HG02943 (cell line): ENCODE measurements around the gene RPH3AL.
"Not testable (repeated sequence)": the region's sequence is repeated elsewhere in the genome, so short reads cannot be mapped to it uniquely, and the experiment has no call there.

ENCODE experiments used
- ATAC-seq: cut with Tn5 transposase; IDR thresholded peaks from one replicate; pipeline ENCODE4 v1.9.1; 2021; ENCODE audit warnings: mild to moderate bottlenecking, low read depth, moderate library complexity; ENCODE audit not compliant: unreplicated experiment

RPH3AL gene

DNA sequence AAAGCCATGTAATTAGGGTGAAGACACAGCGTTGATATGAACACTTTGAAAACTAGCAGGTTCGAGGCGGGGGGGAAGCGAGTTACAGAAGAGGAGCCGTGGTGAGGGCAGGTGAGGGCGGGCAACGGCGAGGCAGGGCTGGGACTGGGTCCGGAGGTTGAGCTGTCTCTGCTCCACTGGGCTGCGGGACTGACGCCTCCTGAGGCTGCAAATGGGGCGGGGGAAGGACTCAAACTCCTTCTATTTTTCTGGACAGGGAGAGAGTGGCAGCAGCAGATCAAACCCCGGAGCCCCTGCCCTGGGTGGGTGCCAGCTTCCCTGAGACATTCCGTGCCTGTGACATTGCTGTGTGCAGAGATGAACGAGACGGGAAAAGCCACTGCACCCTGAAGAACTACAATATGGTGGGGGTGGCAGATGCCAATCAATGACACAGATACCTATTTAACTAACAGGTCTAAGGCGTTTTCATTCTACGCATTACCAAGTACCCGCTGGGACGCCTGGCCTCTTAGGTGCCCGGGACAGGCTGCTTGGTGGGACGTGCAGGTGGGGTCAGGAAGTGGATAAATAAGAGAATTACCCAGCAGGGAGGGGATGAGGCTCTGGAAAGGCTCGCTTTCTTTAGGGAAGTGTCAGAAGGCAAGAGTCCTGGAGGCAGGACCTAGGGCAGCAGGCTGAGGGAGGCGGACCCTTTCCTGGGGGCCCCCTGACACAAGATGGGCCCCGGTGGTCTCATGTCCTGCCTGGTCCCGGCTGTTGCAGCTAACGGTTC, 30.4 kb downstream of the RPH3AL start:
- no peak for ATAC-seq

DNA sequence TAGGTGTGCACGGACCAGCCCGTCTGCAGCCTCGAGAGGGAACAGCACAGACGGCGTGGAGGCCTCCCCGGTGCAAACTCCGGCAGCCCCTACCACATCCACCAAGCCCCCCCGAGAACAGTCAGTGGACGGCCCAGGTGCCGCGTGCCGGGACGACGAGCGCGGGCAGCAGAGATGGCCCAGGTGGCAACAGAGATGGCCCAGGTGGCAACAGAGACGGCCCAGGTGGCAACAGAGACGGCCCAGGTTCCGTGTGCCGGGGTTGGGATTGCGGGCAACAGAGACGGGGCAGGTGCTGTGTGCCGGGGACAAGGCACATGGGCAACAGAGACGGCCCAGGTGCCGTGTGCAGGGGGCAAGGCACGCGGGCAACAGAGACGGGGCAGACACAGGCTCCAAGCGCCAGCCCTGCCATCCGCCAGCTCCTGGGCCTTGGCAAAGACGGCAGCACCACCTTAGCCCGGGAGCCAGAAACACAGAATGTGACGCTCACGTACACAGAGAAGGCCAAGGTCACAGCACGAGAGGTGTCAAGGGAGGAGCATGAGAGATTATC, 31.1 kb downstream of the RPH3AL start:
- ATAC-seq: no peak

DNA sequence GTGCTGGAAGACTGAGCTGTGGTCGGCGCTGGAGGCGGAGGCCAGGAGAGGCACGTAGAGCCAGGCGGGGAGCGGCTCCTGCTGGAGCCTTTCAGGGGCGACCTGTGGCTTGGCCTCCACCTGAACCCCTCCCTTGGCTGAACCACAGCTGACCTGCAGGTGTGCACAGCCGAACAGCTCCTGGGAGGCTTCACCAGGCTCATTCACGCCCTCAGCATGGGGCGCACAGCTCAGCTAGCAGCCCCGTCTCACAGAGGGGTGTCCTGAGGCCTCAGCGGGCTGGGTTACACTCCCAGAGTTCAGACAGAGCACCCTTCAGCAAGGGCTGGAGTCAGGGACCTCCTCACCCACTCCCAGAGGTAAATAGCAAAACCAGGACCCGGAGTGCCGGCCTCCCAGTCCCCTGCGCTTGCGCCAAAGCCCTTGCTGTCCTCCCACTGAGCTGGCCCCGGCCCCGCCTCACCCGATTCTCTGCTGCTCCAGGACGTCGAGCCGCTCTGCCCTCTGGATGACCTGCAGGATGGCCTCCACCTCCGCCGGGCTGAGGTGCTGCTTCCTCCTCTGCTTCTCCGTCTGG, 31.7 kb downstream of the RPH3AL start:
- ATAC-seq: no peak

DNA sequence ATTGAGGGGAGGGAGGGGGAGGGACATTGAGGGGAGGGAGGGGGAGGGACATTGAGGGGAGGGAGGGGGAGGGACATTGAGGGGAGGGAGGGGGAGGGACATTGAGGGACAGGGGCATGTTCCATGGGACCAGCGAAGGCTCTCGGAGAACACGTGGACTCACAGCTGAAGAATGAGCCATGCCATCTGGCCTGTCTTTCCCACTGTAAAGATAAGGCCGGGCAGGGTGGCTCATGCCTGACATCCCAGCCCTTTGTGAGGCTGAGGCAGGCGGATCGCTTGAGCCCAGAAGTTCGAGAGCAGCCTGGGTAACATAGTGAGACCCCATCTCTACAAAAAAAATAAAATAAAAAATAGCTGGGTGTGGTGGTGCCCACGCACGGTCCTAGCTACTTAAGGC, 32.5 kb downstream of the RPH3AL start:
- ATAC-seq: no peak

DNA sequence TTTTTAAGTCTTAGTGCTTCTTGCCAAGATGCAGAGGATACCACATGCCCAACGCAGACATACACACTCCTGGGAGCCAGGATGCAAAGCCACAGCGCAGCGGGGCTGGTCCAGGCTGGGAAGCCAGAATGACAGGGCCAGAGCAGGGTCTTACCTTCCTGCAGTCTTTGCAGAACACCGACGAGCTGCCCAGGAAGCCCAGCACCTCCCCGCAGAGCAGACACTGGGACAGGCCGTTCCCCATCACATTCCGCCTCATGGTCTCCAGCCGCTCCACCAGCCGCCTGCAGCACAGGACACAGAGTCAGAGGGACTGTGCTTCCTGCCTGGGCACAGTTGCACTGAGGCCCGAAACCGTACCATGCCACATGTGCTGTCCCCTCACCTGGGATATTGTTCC, 33.3 kb downstream of the RPH3AL start:
- no peak for ATAC-seq

DNA sequence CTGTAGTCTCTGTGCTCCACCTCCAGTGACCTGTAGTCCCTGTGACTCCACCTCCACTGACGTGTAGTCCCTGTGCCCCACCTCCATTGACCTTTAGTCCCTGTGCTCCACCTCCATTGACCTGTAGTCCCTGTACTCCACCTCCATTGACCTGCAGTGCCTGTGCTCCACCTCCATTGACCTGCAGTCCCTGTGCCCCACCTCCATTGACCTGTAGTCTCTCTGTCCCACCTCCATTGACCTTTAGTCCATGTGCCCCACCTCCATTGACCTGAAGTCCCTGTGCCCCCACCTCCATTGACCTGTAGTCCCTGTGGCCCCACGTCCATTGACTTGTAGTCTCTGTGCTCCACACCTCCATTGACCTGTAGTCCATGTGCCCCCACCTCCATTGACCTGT, 35.5 kb downstream of the RPH3AL start:
- ATAC-seq: not testable (repeated sequence)

DNA sequence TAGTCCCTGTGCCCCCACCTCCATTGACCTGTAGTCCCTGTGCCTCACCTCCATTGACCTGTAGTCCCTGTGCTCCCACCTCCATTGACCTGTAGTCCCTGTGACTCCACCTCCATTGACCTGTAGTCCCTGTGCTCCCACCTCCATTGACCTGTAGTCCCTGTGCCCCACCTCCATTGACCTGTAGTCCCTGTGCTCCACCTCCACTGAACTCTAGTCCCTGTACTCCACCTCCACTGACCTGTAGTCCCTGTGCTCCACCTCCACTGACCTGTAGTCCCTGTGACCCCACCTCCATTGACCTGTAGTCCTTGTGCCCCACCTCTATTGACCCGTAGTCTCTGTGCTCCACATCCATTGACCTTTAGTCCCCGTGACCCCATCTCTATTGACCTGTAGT, 37.2 kb downstream of the RPH3AL start:
- ATAC-seq: not testable (repeated sequence)

DNA sequence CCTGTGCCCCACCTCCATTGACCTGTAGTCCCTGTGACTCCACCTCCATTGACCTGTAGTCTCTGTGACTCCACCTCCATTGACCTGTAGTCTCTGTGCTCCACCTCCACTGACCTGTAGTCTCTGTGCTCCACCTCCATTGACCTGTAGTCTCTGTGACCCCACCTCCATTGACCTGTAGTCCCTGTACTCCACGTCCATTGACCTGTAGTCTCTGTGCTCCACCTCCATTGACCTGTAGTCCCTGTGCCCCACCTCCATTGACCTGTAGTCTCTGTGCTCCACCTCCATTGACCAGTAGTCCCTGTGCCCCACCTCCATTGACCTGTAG, 38.0 kb downstream of the RPH3AL start:
- ATAC-seq: not testable (repeated sequence)

DNA sequence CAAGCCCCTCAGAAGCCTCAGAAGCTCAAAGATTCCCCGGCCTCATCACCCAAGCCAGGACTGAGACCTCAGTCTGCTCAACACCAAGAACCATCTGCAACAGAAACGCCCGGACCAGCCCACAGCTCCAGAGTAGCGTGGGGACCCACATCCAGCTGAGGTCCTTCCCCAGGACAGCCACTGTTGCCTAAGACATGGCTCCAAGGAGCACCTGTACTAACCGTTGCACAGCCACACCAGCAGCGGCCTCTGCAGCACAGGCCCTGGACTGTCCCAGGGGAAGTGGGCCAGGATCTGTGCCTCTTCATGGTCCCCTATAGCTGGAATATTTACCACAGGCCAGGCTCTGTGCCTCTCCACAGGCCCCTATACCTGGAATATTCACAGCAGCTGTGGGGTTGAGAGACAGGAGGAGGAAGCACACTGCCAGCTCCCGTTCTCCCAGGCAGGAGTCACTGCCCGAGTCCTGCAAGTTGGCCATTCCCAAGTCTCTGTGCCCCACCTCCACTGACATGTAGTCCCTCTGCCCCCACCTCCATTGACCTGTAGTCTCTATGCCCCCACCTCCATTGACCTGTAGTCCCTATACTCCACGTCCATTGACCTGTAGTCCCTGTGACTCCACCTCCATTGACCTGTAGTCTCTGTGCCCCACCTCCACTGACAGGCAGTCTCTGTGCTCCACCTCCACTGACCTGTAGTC, 38.5 kb downstream of the RPH3AL start:
- no peak for ATAC-seq

DNA sequence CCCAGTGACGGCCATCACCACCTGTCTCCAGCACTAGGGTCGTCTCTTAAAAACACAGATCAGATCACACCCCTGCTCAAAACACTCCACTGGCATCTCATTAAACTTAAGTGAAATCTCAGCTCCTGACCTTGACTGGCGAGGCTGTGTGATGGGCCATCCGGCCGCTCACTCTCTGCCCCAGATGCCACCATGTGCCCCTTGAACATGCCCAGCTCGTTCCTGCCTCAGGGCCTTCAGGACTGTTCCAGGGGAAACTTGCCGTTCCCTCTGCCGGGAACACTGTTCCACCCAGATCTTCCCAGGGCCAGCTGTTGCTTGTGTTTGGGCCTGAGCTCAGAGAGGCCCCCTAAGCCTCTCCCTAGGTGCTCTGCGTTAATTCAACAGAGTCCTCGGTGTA, 39.4 kb downstream of the RPH3AL start:
- no peak for ATAC-seq

DNA sequence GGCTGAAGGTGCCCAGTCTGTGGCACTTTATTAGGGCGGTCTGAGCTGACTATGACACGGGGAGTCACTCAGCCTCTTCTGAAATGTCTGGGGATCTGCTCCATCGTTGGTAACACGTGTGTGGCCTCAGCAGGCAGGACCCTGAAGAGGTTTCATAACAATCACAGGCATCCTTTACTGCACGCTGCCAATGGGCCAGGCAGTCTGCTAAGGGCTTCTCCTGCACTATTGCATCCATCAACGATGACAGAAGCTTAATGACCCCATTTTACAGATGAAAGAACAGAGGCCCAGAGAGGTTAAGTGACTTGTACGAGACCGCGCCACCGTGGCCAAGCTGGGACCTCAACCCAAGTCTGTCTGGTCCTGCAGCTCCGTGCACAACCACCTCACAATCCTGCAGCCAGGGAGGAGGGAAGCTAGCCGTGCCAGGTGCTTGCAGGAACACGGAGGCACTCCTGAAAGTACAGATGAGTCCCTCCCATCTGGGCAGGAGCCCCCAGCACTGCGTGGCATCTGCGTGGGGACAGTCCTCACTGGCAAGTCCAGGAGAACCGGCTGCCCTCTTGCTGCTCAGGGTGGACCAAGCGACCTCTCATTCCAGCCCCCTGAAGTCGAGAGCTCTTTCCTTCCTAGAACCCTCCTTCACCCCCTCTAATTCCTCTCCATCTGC, 40.0 kb downstream of the RPH3AL start:
- no peak for ATAC-seq

DNA sequence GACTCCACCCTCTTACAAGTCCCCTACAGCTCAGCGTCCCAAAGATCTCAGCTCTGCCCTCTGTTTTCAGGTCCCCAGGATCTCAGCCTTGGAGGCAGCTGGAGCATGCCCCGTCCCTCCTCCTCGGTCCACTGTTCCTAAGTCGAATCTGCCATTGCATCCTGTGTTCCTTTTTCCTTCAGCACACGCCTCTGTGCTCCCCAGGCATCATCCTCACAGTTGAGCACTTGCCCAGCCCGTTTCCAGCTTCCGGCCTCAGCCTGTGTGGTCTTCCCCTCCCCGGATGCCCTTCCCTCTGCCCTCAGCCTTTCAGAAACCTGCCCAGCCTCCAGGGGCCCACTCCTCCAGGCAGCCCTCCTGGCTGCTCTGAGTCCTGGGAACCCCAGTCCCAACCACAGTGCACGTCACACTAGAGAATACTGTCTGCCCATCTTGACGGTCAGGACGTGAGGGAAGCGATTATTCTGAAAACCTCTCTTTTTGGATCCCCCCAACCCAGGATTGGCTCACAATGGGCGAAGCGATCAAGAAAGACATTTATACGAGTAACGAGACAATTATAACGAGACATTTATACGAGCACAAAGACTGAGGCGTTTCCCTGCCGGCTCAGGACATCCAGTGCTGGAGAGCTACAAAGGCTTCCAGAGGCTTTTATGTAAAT, 41.4 kb downstream of the RPH3AL start:
- ATAC-seq: no peak

DNA sequence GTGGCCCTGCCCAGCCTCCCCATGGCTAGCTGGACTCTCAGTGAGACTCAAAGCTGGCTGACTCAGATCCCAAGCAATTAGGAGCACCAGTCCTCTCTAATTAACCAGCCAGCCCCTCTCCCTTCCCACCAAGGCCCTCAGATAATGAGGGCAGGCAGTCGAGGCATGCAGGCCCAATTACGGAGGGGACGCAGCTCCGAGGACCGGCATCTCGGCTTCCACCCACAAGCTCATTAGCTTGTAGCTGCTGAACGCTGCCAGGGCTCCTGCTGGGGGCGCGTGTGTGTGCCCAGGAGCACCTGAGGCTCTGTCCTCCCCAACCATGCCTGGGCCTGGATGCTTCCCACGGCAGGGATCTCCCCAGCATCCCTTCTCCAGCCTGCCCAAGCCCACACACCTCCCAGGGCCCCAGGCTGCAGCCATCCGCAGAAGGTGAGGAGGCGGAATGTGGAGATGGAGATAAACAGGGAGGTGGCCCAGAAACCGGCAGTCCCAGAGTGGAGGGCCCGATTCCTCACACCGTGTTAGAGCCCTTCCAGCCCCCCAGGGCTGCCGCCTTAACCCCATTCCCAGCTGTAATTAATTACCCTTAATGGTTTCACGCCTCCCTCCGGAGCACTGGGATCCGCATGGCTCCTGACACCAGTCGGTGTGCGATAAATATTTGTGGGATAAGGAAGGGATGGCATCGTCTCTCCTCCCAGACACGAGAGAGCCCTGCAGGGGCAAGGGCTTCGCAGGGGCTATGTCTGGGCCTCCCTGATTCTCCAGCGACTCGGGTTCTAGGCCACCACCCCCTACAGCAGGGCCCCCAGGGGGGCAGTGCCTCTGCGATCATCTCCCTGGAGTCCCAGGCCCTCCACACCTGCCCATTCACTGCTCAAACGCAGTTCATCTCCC, 42.2 kb downstream of the RPH3AL start:
- ATAC-seq: no peak

DNA sequence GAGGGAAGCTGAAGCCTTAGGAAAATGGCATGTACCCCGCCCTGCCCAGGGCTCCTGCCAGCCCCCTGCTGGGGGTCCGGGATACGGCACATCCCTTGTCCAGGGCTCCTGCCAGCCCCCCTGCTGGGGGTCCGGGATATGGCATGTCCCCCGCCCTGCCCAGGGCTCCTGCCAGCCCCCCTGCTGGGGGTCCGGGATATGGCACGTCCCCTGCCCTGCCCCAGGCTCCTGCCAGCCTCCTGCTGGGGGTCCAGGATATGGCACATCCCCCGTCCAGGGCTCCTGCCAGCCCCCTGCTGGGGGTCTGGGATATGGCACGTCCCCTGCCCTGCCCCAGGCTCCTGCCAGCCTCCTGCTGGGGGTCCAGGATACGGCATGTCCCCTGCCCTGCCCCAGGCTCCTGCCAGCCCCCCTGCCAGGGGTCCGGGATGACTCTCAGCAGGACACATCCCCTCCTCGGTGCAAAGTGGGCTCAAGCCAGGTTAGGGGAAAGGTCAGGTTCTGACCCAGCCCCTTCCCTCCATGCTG, 43.2 kb downstream of the RPH3AL start:
- no peak for ATAC-seq

DNA sequence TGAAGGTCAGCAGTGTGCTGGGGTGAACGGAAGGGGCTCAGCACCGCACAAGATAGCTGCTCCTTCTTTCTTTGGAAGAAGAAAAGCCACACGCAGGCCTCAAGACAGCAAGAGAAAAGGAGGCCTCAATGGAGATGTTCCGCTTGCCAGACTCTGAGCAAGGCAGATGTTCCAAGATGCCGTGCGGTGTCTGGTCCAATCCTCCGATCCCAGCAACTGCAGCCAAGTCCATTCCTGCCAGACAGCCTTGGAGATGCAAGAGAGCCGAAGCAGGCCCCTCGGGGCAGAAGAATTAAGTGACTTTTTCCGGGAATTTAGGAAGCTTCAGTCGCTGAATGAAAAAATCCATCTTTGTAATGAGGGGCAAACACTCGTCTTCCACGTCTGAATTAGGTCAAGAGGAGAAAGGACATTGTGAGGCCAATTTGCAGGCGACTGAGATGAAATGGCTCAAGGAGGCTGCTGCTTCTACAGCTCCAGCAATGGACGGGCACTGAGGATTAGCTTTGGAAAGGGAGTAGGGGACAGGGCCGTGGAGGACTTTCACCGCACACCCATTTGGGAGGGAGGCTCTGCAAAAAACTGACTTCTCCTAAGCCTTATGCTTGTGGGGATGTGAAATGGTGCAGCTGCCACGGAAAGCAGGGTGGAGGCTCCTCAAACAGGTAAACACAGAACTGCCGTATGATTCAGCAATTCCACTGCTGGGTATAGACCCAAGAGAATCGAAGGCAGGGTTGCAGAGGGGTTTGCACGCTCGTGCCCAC, 44.7 kb downstream of the RPH3AL start:
- ATAC-seq: no peak

DNA sequence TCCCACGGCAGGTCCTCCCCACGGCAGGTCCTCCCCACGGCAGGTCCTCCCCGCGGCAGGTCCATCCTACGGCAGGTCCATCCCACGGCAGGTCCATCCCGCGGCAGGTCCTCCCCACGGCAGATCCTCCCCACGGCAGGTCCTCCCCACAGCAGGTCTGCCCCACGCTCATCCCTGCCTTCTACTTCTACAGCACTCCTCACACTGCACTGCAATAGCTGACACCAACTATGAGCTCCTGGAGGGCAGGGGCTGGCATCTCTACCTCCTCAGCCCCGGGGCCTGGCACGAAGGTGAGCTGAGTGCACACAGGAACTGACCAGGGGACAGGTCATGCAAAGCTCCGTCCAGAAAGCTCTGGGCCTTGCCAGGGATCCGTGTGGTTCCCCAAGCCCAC, 45.3 kb downstream of the RPH3AL start:
- no peak for ATAC-seq

DNA sequence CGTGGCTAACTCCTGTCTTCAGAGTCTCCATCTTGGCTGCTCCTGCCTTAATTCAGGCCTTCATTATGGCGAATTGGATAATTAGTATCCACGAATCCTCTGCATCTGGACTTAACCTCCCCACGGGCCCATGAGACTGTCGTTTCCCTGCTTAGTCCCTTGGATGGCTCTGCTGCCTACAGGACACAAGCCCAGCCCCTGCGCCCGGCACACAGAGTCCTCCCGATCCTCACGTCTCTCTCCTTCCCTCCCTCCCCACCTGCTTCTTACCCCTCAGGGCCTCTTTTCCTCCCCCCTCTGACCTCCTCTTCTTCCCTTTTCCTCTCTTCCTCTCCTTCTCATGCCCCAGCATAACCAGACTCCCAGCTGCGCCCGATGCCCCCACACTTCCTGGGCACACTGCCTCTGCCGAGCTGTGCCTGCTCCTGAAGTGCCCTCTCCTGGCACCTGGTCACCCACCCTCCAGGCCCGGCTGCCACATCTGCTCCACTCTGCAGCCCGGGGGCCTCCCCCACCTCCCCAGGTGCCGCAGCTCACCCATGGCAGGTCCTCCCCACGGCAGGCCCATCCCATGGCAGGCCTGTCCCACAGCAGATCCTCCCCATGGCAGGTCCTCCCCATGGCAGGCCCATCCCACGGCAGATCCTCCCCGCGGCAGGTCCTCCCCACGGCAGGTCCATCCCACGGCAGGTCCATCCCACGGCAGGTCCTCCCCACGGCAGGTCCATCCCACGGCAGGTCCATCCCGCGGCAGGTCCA, 45.9 kb downstream of the RPH3AL start:
- no peak for ATAC-seq

DNA sequence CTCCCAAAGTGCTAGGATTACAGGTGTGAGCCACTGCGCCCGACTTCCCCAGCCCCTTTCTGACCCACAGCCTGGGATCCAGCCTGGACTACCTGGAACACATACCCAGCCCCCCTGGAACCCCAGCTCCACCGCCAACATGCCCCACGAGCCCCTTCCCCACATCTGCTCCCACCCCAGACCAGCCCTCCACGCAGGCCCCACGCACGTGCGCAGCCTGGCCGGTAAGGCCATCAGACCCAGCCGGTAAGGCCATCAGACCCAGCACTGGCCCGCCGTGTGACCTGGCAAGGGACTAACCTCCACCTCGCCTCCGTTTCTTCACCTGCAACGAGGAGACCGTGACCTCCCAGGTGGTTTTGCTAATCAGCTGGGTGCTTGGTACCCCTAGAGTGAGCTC, 46.5 kb downstream of the RPH3AL start:
- no peak for ATAC-seq
